Type B pancreatic cell (in vitro differentiated cells): ENCODE data around the gene FAM169A. TPM values are rescaled to one million over a fixed set of nuclear protein-coding genes. Genes with fewer than 3 reads are reported as not detected.
"Not testable (repeated sequence)": the region's sequence is repeated elsewhere in the genome, so short reads cannot be mapped to it uniquely, and the experiment has no call there.

Experiments
- DNase-seq: peaks from one replicate; pipeline ENCODE4 v3.0.0; 2021; ENCODE audit warnings: mixed read lengths; ENCODE audit not compliant: unreplicated experiment; ENCODE audit errors: extremely low spot score
- H3K27ac Mint-ChIP-seq: 2 replicates; pipeline ENCODE4 v1.8.0; 2021; ENCODE audit warnings: mild to moderate bottlenecking, mixed read lengths
- H3K27me3 Mint-ChIP-seq: 2 replicates; pipeline ENCODE4 v1.8.0; 2021; ENCODE audit warnings: mixed read lengths
- H3K36me3 Mint-ChIP-seq: 2 replicates; pipeline ENCODE4 v1.8.0; 2021; ENCODE audit warnings: mixed read lengths
- H3K4me1 Mint-ChIP-seq: one replicate; pipeline ENCODE4 v1.8.0; 2021; ENCODE audit warnings: mixed read lengths; ENCODE audit not compliant: unreplicated experiment
- H3K4me3 Mint-ChIP-seq: 2 replicates; pipeline ENCODE4 v1.8.0; 2021; ENCODE audit warnings: mild to moderate bottlenecking, mixed read lengths
- H3K9me3 Mint-ChIP-seq: 2 replicates; pipeline ENCODE4 v1.8.0; 2021; ENCODE audit warnings: mixed read lengths
- long read RNA-seq: library from polyadenylated mRNA; unstranded; transcript quantifications from one replicate; pipeline ENCODE4 v2.0.0, GENCODE V29; 2020
- total RNA-seq: library from RNA; stranded (reverse); gene quantifications from 2 replicates; pipeline ENCODE4 v1.2.1, GENCODE V29; 2021; ENCODE audit warnings: low replicate concordance
- TF ChIP-seq, protein P1 (sequence below): fragments of 200-600 bp; sonication (generic); conservative IDR thresholded peaks from 2 replicates; pipeline ENCODE4 v1.5.0; 2021; ENCODE audit warnings: antibody characterized with exemption, mild to moderate bottlenecking

The FAM169A gene, protein sequence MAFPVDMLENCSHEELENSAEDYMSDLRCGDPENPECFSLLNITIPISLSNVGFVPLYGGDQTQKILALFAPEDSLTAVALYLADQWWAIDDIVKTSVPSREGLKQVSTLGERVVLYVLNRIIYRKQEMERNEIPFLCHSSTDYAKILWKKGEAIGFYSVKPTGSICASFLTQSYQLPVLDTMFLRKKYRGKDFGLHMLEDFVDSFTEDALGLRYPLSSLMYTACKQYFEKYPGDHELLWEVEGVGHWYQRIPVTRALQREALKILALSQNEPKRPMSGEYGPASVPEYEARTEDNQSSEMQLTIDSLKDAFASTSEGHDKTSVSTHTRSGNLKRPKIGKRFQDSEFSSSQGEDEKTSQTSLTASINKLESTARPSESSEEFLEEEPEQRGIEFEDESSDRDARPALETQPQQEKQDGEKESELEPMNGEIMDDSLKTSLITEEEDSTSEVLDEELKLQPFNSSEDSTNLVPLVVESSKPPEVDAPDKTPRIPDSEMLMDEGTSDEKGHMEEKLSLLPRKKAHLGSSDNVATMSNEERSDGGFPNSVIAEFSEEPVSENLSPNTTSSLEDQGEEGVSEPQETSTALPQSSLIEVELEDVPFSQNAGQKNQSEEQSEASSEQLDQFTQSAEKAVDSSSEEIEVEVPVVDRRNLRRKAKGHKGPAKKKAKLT
- 14.5 and 25.4 TPM in 2 replicates for total RNA-seq
- long read RNA-seq, full-length matches to known transcripts, result 2 of 19 reads
- long read RNA-seq, partial matches to known transcripts, result 5 of 19 reads
- long read RNA-seq, other reads (novel, unspliced or antisense), result 12 of 19 reads

DNA sequence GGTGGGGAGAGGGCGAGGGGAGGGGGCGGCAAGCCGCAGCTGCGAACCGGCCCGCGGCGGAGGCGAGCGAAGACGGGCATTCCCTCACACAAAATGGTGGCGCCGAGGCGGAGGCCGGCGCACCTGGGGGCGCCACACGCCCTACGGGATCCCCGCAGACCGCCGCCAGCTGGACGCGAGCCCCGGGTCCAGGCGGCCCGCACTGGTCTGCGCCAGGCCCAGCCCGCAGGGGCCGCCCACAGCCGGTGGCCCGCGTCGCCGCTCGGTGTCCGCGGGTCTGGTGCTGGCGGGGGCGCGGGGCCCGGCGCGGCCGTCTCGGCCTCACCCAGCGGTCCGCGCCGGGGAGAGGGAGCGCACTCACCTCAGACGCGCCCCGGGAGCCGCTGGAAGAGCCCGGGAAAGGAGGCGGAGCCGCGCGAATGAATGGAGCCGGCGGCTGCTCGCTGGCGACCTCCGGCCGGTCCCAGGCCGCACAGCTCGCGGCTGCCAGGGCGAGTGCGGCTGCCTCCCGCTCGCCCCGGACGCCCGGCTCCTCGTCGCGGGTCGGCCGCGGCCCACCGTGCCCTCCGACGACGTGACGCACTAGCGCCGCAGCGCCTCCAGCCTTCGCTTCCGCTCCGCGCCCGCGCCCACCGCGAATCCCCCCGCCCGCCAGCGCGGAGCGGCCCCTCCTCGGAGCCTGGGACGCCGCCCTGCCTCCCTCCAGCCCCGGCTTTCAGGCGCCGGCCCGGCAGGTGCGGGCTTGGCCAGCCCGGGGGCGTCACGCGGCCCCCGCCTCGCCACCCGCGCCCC is at the start of gene FAM169A:
FAM169A (minus strand) TSS at position 584 of the 792 bp plus-strand sequence. CDS start 24,711 bp downstream, outside the sequence.
- peak; percentile 75 for DNase-seq
- Mint-ChIP-seq H3K36me3 (no peaks in the 10 kb centered on the region), H3K9me3 (no peaks in the 10 kb centered on the region), H3K4me3 (peak within 1 kb of the TSS; percentile 99), H3K27ac (peak within 1 kb of the TSS; percentile 91), H3K4me1 (peaks cover 10% of the 10 kb centered on the region), H3K27me3 (peaks cover 9% of the 10 kb centered on the region)
- TF ChIP-seq, protein P1, sequence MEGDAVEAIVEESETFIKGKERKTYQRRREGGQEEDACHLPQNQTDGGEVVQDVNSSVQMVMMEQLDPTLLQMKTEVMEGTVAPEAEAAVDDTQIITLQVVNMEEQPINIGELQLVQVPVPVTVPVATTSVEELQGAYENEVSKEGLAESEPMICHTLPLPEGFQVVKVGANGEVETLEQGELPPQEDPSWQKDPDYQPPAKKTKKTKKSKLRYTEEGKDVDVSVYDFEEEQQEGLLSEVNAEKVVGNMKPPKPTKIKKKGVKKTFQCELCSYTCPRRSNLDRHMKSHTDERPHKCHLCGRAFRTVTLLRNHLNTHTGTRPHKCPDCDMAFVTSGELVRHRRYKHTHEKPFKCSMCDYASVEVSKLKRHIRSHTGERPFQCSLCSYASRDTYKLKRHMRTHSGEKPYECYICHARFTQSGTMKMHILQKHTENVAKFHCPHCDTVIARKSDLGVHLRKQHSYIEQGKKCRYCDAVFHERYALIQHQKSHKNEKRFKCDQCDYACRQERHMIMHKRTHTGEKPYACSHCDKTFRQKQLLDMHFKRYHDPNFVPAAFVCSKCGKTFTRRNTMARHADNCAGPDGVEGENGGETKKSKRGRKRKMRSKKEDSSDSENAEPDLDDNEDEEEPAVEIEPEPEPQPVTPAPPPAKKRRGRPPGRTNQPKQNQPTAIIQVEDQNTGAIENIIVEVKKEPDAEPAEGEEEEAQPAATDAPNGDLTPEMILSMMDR, result no peak

- no peaks in the 10 kb centered on the region for H3K27me3 Mint-ChIP-seq
- H3K36me3 Mint-ChIP-seq, result no peaks in the 10 kb centered on the region
- H3K4me3 Mint-ChIP-seq, result no peak overlapping the region
- peaks cover 4% of the 10 kb centered on the region for H3K4me1 Mint-ChIP-seq
- H3K9me3 Mint-ChIP-seq, result no peaks in the 10 kb centered on the region
- DNase-seq, result no peak
- TF ChIP-seq, protein P1, result no peak
- H3K27ac Mint-ChIP-seq, result no peak overlapping the region
Observed at GRCh38 chr5:74915488-74915887, 49.3 kb upstream of the FAM169A start.

- H3K27ac Mint-ChIP-seq, H3K36me3 Mint-ChIP-seq, H3K9me3 Mint-ChIP-seq, H3K4me3 Mint-ChIP-seq, H3K4me1 Mint-ChIP-seq, DNase-seq, H3K27me3 Mint-ChIP-seq: not testable (repeated sequence)
Observed at GRCh38 chr5:74911421-74911820, 45.2 kb upstream of the FAM169A start.

DNA sequence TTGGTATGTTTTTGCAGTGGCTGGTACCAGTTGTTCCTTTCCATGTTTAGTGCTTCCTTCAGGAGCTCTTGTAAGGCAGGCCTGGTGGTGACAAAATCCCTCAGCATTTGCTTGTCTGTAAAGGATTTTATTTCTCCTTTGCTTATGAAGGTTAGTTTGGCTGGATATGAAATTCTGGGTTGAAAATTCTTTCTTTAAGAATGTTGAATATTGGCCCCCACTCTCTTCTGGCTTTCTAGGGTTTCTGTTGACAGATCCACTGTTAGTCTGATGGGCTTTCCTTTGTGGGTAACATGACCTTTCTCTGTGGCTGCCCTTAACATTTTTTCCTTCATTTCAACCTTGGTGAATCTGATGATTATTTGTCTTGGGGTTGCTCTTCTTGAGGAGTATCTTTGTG is 43.7 kb upstream of the FAM169A start:
- not testable (repeated sequence) for H3K9me3 Mint-ChIP-seq, H3K4me1 Mint-ChIP-seq, H3K27ac Mint-ChIP-seq, H3K4me3 Mint-ChIP-seq, DNase-seq, H3K27me3 Mint-ChIP-seq, H3K36me3 Mint-ChIP-seq

GRCh38 chr5:74908237-74908636 is 42.0 kb upstream of the FAM169A start:
- H3K36me3 Mint-ChIP-seq, DNase-seq, H3K9me3 Mint-ChIP-seq, H3K27me3 Mint-ChIP-seq, H3K4me3 Mint-ChIP-seq, H3K27ac Mint-ChIP-seq, H3K4me1 Mint-ChIP-seq: not testable (repeated sequence)

GRCh38 chr5:74904713-74905112 is 38.5 kb upstream of the FAM169A start:
- H3K27me3 Mint-ChIP-seq, H3K9me3 Mint-ChIP-seq, H3K36me3 Mint-ChIP-seq, H3K27ac Mint-ChIP-seq, H3K4me1 Mint-ChIP-seq, H3K4me3 Mint-ChIP-seq, DNase-seq: not testable (repeated sequence)

DNA sequence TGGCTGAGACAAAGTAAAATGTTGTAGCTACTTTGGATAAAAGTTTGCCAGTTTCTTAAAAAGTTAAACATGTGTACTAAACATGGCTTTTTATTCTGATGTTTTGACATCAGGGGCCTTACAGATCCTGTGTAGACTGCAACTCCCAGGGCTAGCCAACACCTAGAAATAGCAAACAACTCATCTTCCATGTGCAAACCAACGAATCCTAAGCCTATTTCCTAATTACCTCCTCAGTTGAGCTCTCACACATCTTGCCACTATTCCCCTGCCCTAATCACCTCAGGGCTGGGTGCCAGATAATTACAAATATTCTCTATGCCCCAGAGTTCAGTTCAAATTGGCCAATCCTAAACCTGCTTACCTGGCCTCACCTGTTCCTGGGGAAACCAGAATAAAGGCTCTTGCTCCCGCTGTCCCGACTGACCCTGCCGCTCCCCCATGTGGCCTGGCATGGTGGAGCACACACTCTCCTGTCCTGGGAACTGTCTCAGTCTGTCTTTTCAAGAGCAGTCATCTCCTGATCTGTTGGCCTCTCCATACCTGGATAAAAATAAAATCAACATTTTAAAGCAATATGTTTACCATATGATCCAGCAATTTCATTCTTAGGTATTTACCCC is 37.1 kb upstream of the FAM169A start:
- no peaks in the 10 kb centered on the region for H3K27me3 Mint-ChIP-seq
- H3K27ac Mint-ChIP-seq, result peak overlapping the region; percentile 58
- peaks cover 4% of the 10 kb centered on the region for H3K4me1 Mint-ChIP-seq
- no peaks in the 10 kb centered on the region for H3K9me3 Mint-ChIP-seq
- no peaks in the 10 kb centered on the region for H3K36me3 Mint-ChIP-seq
- TF ChIP-seq, protein P1, result peak; percentile 65
- no peak overlapping the region for H3K4me3 Mint-ChIP-seq
- DNase-seq, result no peak
